ENCODE measurements around the gene INS.
A peak's percentile ranks its signal among the peaks of the same experiment; 100 is the strongest.
"Not testable (repeated sequence)": the region's sequence is repeated elsewhere in the genome, so short reads cannot be mapped to it uniquely, and the experiment has no call there.

The INS gene

DNA sequence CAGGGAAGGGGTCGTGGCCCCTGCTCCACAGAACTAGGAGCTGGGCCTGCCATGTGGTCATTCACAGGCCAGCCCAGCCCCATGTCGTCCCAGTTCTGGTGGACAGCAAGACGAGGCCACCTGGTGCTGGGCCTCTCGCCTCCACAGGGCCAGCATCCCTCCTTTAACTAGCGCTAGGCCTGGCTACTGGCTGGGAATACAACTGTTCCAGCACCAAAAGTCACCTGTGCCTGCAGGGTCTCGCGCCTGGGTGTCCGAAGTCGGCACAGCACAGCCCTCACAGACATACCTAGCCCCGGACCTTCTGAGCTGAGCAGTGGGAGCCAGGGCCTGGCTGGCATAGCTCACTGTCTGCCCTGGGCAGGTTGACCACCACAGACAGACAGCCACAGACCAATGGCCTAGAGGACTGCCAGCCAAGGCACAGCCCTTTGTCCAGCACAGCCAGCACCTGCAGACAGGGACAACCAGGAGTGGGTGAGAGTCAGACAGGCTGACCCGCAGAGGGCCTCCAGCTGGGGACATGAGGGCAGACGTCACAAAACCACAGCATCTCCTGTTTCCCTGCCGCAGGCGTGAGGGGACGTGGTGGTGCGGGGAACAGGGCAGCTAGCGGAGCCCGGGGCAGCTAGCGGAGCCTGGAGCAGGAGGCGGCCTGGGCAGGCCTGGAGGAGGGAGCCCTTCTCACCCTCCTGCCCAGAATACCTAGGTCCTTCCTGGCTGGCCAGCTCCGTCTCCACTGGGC is 37.8 kb upstream of the INS start:
- no peak for DNase-seq

GRCh38 chr11:2197771-2198520 is 36.9 kb upstream of the INS start:
- DNase-seq, result no peak

GRCh38 chr11:2196970-2197770 is 36.2 kb upstream of the INS start:
- DNase-seq, result peak; percentile 48

- no peak for DNase-seq
Observed at GRCh38 chr11:2195756-2196088, 34.7 kb upstream of the INS start.

DNA sequence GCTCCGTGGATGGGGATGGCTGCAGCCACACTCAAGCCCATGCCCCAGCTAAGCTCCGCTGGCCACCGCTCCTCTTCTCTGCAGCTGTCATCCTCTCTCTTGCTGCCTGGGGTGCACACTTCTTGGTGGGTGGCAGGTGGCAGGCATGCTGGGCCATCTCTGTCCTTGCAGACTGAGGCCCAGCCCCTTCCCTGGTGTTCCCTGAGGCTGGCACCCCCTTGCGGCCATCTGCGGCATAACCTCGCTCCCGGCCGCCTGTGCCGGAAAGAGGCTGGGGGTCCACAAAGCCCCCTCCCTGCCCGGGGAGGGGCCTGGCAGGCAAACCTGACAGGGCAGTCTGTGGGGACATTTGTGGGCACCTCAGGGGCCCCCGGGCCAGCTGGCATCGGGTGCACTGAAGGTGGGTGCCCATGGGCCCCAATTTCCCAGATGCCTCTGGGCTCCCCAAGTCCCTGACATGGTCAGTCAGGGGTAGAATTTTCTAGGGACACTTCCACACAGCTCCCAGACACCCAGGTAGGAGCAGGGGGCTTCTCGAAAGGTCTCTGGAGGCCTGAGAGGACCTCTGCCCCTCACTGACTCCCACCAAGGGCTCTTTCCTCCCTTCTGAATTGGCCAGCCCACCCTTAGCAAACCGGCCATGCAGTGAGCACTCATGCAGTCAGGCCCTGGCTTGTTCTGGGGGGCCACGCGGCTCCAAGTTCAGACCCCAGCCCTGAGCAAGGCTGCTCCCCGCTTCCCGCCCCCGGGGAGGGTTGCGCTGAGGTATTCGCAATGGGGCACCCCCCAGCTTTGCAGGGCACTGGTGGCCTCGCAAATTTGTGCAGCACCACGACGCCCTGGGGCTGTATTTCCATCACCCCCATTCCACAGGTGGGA is 34.1 kb upstream of the INS start:
- peak; percentile 16 for DNase-seq

DNA sequence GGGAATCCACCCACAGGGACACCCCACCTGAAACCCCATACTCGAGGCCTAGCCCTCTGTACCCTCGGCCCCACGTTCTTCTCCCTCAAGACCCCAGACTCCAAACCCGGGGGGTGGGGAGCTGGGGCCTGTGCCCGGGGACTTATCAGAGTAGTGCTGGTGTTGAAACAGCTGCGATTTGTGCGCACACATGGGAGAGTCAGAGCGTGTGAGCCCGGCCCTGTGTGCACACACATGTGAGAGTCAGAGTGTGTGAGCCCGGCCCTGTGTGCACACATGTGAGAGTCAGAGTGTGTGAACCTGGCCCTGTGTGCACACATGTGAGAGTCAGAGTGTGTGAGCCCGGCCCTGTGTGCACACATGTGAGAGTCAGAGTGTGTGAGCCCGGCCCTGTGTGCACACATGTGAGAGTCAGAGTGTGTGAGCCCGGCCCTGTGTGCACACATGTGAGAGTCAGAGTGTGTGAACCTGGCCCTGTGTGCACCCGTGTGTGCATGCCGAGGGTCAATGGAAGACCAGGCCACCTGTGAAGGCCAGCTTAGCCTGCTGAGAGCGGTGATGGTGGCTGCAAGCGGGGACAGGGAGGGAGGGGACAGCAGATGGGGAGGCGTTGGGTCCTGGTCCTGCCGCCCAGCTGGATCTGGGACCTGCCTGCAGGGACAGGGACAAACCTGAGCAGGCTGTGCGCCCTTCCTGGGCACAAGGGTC is 33.0 kb upstream of the INS start:
- DNase-seq, result not testable (repeated sequence)

GRCh38 chr11:2193099-2193887 is 32.3 kb upstream of the INS start:
- DNase-seq, result no peak

GRCh38 chr11:2192435-2192834 is 31.4 kb upstream of the INS start:
- no peak for DNase-seq

- no peak for DNase-seq
Observed at GRCh38 chr11:2191883-2192282, 30.9 kb upstream of the INS start.

DNA sequence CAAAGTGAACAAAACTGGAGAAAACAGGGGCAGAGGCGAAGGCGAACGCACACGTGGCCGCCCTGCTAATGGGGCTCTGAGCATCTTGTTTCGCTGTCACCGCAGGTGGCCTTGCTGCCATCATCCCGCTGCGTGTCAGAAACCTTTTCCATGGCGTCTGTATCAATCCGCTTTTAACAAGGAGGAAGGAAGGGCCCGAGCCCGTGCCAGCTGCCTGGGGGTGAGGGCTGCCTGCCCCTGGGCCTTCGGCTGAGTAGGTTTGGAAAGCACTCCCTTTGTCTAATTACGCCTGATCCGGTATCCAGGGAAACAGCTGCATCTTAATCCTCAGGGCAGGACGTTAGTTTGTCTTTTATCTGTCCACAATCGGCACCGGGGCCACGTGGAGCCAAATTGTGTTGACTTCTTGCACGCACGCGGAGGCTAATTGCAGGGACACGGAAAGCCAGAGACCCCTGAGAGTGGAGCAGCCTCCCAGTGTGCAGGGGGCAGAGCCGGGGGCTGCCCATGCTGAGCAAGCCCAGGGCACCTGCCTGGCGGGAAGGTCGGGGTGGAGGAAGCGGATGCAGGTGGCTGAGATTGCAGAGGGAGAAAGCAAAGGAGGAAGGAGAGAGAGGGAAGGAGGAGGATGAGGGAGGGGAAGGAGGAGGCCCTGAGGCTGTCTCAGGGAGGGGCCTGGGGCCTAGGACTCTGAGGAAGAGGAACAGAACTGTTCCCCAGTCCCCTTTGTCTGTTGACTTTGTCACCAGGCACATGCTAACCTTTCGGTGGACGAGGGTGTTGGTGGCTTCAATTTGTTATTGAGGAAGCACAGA is 29.9 kb upstream of the INS start:
- no peak for DNase-seq

DNA sequence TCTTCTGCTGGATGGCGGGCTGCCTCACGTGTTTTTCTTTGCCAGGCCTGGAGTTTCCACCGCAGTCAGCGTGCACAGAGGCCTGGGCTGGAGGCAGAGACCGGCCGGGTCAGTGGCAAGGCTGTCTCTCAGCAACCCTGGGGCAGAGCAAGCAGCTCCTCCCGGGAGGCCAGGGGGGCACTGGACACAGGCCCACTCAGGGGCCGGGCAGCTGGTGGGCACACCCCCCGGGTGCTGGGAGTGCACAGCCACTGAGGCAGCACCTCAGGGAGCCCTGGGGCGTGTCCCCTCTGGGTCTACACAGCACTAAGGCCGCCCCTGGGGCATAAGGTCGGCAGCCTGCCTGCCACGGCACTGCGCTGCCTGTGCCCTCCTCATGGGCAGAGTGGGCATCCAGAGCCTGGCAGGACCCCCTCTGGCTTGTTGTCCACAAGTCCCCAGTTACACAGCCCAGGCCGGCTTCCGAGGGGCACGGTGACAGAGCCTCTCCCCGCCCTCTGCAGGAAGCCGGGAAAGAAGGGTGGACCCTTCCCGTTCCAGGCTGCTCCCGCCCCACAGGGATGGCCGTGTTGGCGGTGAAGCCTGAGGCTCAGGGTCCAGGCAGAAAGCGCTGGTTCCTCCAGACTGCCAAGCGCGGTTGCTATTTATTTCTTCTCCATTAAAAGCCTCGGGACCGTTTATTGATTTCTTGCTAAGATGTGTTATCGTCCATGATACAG is 29.1 kb upstream of the INS start:
- no peak for DNase-seq

DNA sequence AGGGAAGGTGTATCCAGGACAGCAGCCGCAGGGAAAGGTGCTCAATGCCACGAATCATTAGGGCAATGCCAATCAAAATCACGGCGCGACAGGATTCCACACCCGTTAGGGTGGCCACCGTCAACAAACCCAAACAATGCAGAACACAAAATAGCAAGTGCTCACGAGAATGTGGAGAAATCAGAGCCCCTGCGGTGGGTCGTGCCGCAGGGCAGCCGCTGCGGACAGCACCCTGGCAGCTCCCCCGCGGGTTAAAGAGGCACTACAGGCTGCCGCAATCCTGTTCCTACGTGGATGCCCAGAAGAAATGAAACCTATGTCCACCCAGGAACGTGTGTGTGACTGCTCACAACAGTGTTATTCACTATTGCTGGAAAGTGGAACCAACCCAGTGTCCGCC is 27.7 kb upstream of the INS start:
- no peak for DNase-seq

GRCh38 chr11:2187280-2187707 is 26.3 kb upstream of the INS start:
- DNase-seq, result no peak

GRCh38 chr11:2186669-2187279 is 25.8 kb upstream of the INS start:
- DNase-seq, result peak; percentile 14

DNA sequence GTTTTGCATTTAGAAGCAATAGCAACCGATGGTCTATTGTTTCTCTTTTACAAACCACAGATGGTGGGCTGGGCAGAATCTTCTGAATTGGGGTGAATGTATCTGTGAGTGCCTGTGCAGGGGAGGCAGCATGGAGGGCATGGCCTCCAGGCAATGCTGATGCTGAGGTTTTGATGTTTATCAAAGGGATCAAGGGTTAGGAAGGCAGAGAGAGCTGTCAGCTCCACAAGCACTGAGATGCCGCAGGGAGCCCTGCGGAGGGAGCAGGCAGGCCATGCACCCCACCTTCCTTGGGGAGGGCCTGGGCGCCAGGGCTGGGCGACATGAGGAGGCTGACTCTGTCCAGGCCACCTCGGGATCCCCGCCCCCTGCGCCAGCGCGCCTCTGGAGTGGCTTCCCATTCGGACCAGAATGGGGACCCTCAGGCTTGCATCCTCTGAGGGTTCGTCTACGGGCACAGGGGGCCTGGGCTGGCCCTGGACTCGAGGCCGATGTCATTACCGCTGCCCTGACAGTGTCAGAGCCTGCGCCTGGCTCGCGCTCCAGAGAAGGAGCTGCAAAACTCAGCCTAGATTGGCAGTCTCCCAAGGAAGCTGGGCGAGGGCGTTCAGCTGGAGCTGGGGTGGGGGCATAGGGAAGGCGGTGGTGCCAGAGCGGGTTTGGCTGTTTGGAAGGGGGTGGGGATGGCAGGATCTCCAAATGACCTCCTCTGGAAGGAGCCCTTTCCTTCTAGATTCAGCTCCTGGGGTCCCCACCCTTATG is 24.5 kb upstream of the INS start:
- no peak for DNase-seq

GRCh38 chr11:2182692-2183474 is 21.9 kb upstream of the INS start:
- no peak for DNase-seq

- no peak for DNase-seq
Observed at GRCh38 chr11:2182075-2182474, 21.1 kb upstream of the INS start.
